GM12878 (cell line): Measurements from ENCODE around the gene KCNAB2. TPM values are rescaled to one million over a fixed set of nuclear protein-coding genes. Genes with fewer than 3 reads are reported as not detected.

ENCODE experiments used
- ATAC-seq: fragments of 200-7000 bp; cut with Tn5 transposase; 3 replicates; pipeline ENCODE4 v1.9.1; 2020; ENCODE audit warnings: mild to moderate bottlenecking, moderate library complexity
- BruUV-seq: library from RNA; stranded (reverse); fragments of 400-500 nt; replicated peaks from 2 replicates; lab custom pipeline; 2021; lab: Mats Ljungman, UMichigan
- CTCF ChIA-PET: fragments of 300-600 bp; sonication (Branson Sonifier 250); formaldehyde crosslinking; extraction: SDS; loops from one replicate; lab custom pipeline; 2021; ENCODE audit warnings: inconsistent platforms; lab: Yijun Ruan, JAX
- POLR2A ChIA-PET: fragments of 350-600 bp; formaldehyde crosslinking; extraction: SDS; loops from one replicate; lab custom pipeline; 2021; ENCODE audit warnings: inconsistent platforms; lab: Charles Lee
- RAD21 ChIA-PET: fragments of 300-600 bp; sonication (Branson Sonifier 250); formaldehyde crosslinking; loops from one replicate; lab custom pipeline; 2023; ENCODE audit warnings: antibody characterized with exemption; ENCODE audit not compliant: unreplicated experiment; lab: Charles Lee
- SMC1A ChIA-PET: fragments of 300-600 bp; sonication (Branson Sonifier 250); formaldehyde crosslinking; loops from one replicate; lab custom pipeline; 2023; ENCODE audit not compliant: unreplicated experiment, uncharacterized antibody; lab: Charles Lee
- DNase-seq: peaks from one replicate; pipeline ENCODE4 v3.0.0-alpha.2; 2011; ENCODE audit warnings: low read depth, low spot score
- FAIRE-seq: peaks from 3 replicates; lab custom pipeline; 2011; peaks lifted over from hg19 to GRCh38; lab: Jason Lieb, UNC
- H2AFZ ChIP-seq: 2 replicates; pipeline ENCODE4 v1.6.0; 2011; ENCODE audit warnings: low read depth, low read length, control low read depth; ENCODE audit not compliant: control insufficient read depth
- H3K27ac ChIP-seq: 2 replicates; pipeline ENCODE4 v1.5.1; 2011; ENCODE audit warnings: control low read depth; ENCODE audit not compliant: control insufficient read depth, insufficient read depth
- H3K27me3 ChIP-seq, 2 experiments: replicated peaks in 1 of 2; 2 replicates each; pipeline versions ENCODE4 v1.6.0 to v1.6.1; 2011; ENCODE audit warnings: low read length in 1 of 2; ENCODE audit not compliant: control insufficient read depth in 2 of 2, insufficient read depth in 2 of 2
- H3K36me3 ChIP-seq, 2 experiments: 2 replicates each; pipeline ENCODE4 v1.5.1; 2011; ENCODE audit warnings: low read length in 1 of 2; ENCODE audit not compliant: control insufficient read depth in 2 of 2, insufficient read depth in 2 of 2
- H3K4me1 ChIP-seq: 2 replicates; pipeline ENCODE4 v1.6.1; 2011; ENCODE audit warnings: mild to moderate bottlenecking, low read length, moderate library complexity, mixed read lengths; ENCODE audit not compliant: control insufficient read depth, insufficient read depth
- H3K4me2 ChIP-seq: 2 replicates; pipeline ENCODE4 v1.6.0; 2011; ENCODE audit warnings: control low read depth; ENCODE audit not compliant: control insufficient read depth, insufficient read depth
- H3K4me3 ChIP-seq: fragments of 200-600 bp; sonication (generic); 2 replicates; pipeline ENCODE4 v1.5.1; 2016
- H3K79me2 ChIP-seq: 2 replicates; pipeline ENCODE4 v1.6.0; 2011; ENCODE audit warnings: low read length; ENCODE audit not compliant: control insufficient read depth, insufficient read depth
- H3K9ac ChIP-seq: 2 replicates; pipeline ENCODE4 v1.8.0; 2011; ENCODE audit warnings: low read length, control low read depth, mixed read lengths; ENCODE audit not compliant: control insufficient read depth, insufficient read depth
- H3K9me3 ChIP-seq: replicated peaks from 3 replicates; pipeline ENCODE4 v1.5.1; 2011; ENCODE audit warnings: mild to moderate bottlenecking, low read length; ENCODE audit not compliant: control insufficient read depth, insufficient read depth
- H4K20me1 ChIP-seq: 2 replicates; pipeline ENCODE4 v1.6.0; 2011; ENCODE audit not compliant: control insufficient read depth, insufficient read depth
- BCL3 ChIP-seq: IDR thresholded peaks from 2 replicates; pipeline ENCODE4 v1.6.1; 2011; ENCODE audit warnings: borderline replicate concordance, low read depth, mild to moderate bottlenecking, moderate library complexity, low read length; ENCODE audit not compliant: insufficient read depth, poor library complexity, severe bottlenecking
- CEBPB ChIP-seq, 2 experiments: fragments of 150-350 bp in 1 of 2; IDR thresholded peaks; 2 replicates each; pipeline ENCODE4 v1.6.1; 2012 to 2014; ENCODE audit warnings: low read depth in 2 of 2, low read length in 2 of 2, borderline replicate concordance in 1 of 2, inconsistent platforms in 1 of 2
- MXI1 ChIP-seq: fragments of 150-350 bp; IDR thresholded peaks from 2 replicates; pipeline ENCODE4 v1.6.1; 2011; ENCODE audit warnings: low read depth, mild to moderate bottlenecking, inconsistent platforms, low read length, improper control_type of control experiment
- SREBF1 ChIP-seq: IDR thresholded peaks from 2 replicates; pipeline ENCODE4 v1.6.1; 2012; ENCODE audit warnings: mild to moderate bottlenecking, low read length
- YBX1 ChIP-seq: fragments of 450-650 bp; IDR thresholded peaks from 2 replicates; pipeline ENCODE4 v1.6.1; 2016; ENCODE audit warnings: antibody characterized with exemption
- ZNF274 ChIP-seq: IDR thresholded peaks from one replicate; pipeline ENCODE4 v1.8.0; 2011; ENCODE audit not compliant: insufficient read length, insufficient read depth
- ZNF687 ChIP-seq: fragments of 450-650 bp; IDR thresholded peaks from 2 replicates; pipeline ENCODE4 v1.6.1; 2017; ENCODE audit warnings: mild to moderate bottlenecking, moderate library complexity
- WGBS: methylation state at CpG from one replicate; pipeline ENCODE4 v1.1.6; 2016; ENCODE audit warnings: low lambda C conversion rate; ENCODE audit not compliant: insufficient replicate concordance, insufficient coverage; ENCODE audit errors: missing lambda C conversion rate; 5-methylcytosine and 5-hydroxymethylcytosine counted together
- in situ Hi-C: fragments of 300-500 bp; cut with MboI; formaldehyde crosslinking; loops from 9 replicates; pipeline ENCODE4 v1.14.3; 2018; ENCODE audit warnings: mixed read lengths
- intact Hi-C: fragments of 100-400 bp; cut with micrococcal nuclease; formaldehyde crosslinking; loops from one replicate; pipeline ENCODE4 v1.14.2; 2022; ENCODE audit not compliant: unreplicated experiment
- polyA plus RNA-seq, 11 experiments: library from polyadenylated mRNA; depleted of rRNA in 4 of 11; unstranded in 6 of 11; stranded (reverse) in 5 of 11; fragments of >200 nt; fragmentation: Nextera tagmentation in 4 of 11; fragmentation: Illumina TruSeq in 1 of 11; extraction: Ambion mirVana in 4 of 11; extraction: Trizol in 1 of 11; gene quantifications; 1 replicate in 1 of 11; 2 replicates in 10 of 11; pipeline versions ENCODE4 v1.2.1 to v1.2.3, GENCODE V29; 2011 to 2016; ENCODE audit warnings: inconsistent platforms in 2 of 11, missing spikeins in 2 of 11, low read depth in 1 of 11
- total RNA-seq, 4 experiments: library from RNA; depleted of rRNA in 3 of 4; stranded (reverse); fragments of >200 nt in 3 of 4; fragmentation: Illumina TruSeq in 1 of 4; extraction: Trizol in 1 of 4; gene quantifications; 2 replicates each; pipeline versions ENCODE4 v1.2.1 to v1.2.3, GENCODE V29; 2013 to 2021

KCNAB2 gene
- total and polyA plus RNA-seq, 10 of the 15 experiments (the other 5 are each of a cell fraction or from before 2014, with no cell fraction given): 2.9 to 123 (median 62.4) TPM

- TF ChIP-seq ZNF687 (no peak), SREBF1 (no peak)
Observed at GRCh38 chr1:6102532-6102845, 56.8 kb downstream of the KCNAB2 start (continued).

- POLR2A ChIA-PET: no interaction called here
- FAIRE-seq (no peak), ATAC-seq (no peak), DNase-seq (no peak)
- CTCF ChIA-PET: no interaction called here
- H3K9ac ChIP-seq: no peak overlapping the region
- 32% methylated on average over 22 of the region's 22 CpGs for WGBS
- H3K4me2 ChIP-seq: no peak overlapping the region
- no peak overlapping the region for H3K4me3 ChIP-seq
- no peaks in the 10 kb centered on the region for H3K4me1 ChIP-seq
- H3K36me3 ChIP-seq: peaks cover 0 to 8% of the 10 kb centered on the region in 2 experiments; a peak in 2 of 4 replicates
- in situ Hi-C loops: no loop called here
- TF ChIP-seq BCL3 (no peak), MXI1 (no peak), YBX1 (no peak), CEBPB (IDR thresholded peaks at IDR 0.05; ENCODE audit: borderline replicate concordance in 1 of 2, low read depth in 2 of 2, low read length in 2 of 2) (no peak), ZNF274 (no peak)
- H3K9me3 ChIP-seq: no peaks in the 10 kb centered on the region
- H3K27me3 ChIP-seq: no peaks in the 10 kb centered on the region
- intact Hi-C loops: no loop called here
- no peak overlapping the region for H3K27ac ChIP-seq
- H4K20me1 ChIP-seq: no peaks in the 10 kb centered on the region
- no peaks in the 10 kb centered on the region for H3K79me2 ChIP-seq
- RAD21 ChIA-PET: no interaction called here
- no TSS peak for BruUV-seq
- SMC1A ChIA-PET: no interaction called here
- no peak overlapping the region for H2AFZ ChIP-seq
Observed at GRCh38 chr1:6103111-6103853, 57.6 kb downstream of the KCNAB2 start.
